Panc1 (cell line): ENCODE measurements around the gene SRRM4.

Experiments used
- CTCF ChIP-seq: fragments of 450-650 bp; IDR thresholded peaks from 2 replicates; pipeline ENCODE4 v1.5.1; 2017; ENCODE audit warnings: mild to moderate bottlenecking
- POLR2AphosphoS5 ChIP-seq: IDR thresholded peaks from 2 replicates; pipeline ENCODE4 v1.6.1; 2012; ENCODE audit warnings: mild to moderate bottlenecking, low read depth, low read length, moderate library complexity

GRCh38 chr12:119177724-119178380 lies 196.5 kb downstream of the SRRM4 start:
- TF ChIP-seq POLR2AphosphoS5 = no peak
- TF ChIP-seq CTCF = no peak
